H1 (cell line): ENCODE results near the gene STXBP6. TPM values are rescaled to one million over a fixed set of nuclear protein-coding genes. Genes with fewer than 3 reads are reported as not detected.

Experiments
- CTCF ChIA-PET: fragments of 300-600 bp; sonication (Branson Sonifier 250); formaldehyde crosslinking; loops from one replicate; lab custom pipeline; 2021; ENCODE audit not compliant: partially characterized antibody; lab: Charles Lee
- POLR2A ChIA-PET: fragments of 300-600 bp; sonication (Branson Sonifier 250); formaldehyde crosslinking; loops from one replicate; lab custom pipeline; 2021; ENCODE audit warnings: inconsistent platforms; ENCODE audit not compliant: partially characterized antibody; lab: Charles Lee
- DNase-seq, 2 experiments: peaks; one replicate each; pipeline versions ENCODE4 v3.0.0 to v3.0.0-alpha.2; 2010 to 2022; ENCODE audit warnings: low spot score in 2 of 2, low read depth in 1 of 2, mixed read lengths in 1 of 2
- FAIRE-seq: peaks from 2 replicates; lab custom pipeline; 2011; peaks lifted over from hg19 to GRCh38; lab: Jason Lieb, UNC
- H2AFZ ChIP-seq: 2 replicates; pipeline ENCODE4 v1.8.1; 2012; ENCODE audit warnings: low read length, inconsistent platforms
- H2AK5ac ChIP-seq: 2 replicates; pipeline ENCODE4 v1.6.1; 2013; ENCODE audit warnings: low read depth, low read length
- H2BK120ac ChIP-seq: replicated peaks from 2 replicates; pipeline ENCODE3; 2013; ENCODE audit warnings: low read depth, low read length, inconsistent platforms
- H2BK12ac ChIP-seq: 2 replicates; pipeline ENCODE4 v1.6.1; 2013; ENCODE audit warnings: low read depth, low read length
- H2BK15ac ChIP-seq: 2 replicates; pipeline ENCODE4 v1.6.1; 2013; ENCODE audit warnings: low read length
- H2BK20ac ChIP-seq: 2 replicates; pipeline ENCODE4 v1.6.1; 2013; ENCODE audit warnings: low read length
- H2BK5ac ChIP-seq: 2 replicates; pipeline ENCODE4 v1.6.1; 2013; ENCODE audit warnings: low read depth, low read length
- H3K14ac ChIP-seq: 2 replicates; pipeline ENCODE4 v1.6.1; 2013; ENCODE audit warnings: inconsistent platforms; ENCODE audit not compliant: insufficient read length
- H3K18ac ChIP-seq: 2 replicates; pipeline ENCODE4 v1.6.1; 2013; ENCODE audit warnings: low read length; ENCODE audit errors: extremely low read depth
- H3K23ac ChIP-seq: 2 replicates; pipeline ENCODE4 v1.6.1; 2013; ENCODE audit warnings: inconsistent platforms; ENCODE audit not compliant: insufficient read length
- H3K23me2 ChIP-seq: 2 replicates; pipeline ENCODE4 v1.6.1; 2013; ENCODE audit warnings: low read depth, low read length
- H3K27ac ChIP-seq: 2 replicates; pipeline ENCODE4 v1.6.1; 2011; ENCODE audit warnings: low read depth, low read length, inconsistent platforms
- H3K27me3 ChIP-seq, 4 experiments: replicated peaks in 1 of 4; 1 replicate in 1 of 4; 2 replicates in 3 of 4; pipeline versions ENCODE4 v1.6.1 to v1.8.1; 2011 to 2013; ENCODE audit warnings: low read length in 3 of 4, mild to moderate bottlenecking in 3 of 4, inconsistent platforms in 2 of 4, mixed read lengths in 2 of 4, moderate library complexity in 1 of 4; ENCODE audit not compliant: control insufficient read depth in 3 of 4, insufficient read depth in 3 of 4; ENCODE audit errors: extremely low read depth in 1 of 4
- H3K36me3 ChIP-seq, 4 experiments: 2 replicates each; pipeline versions ENCODE4 v1.6.1 to v1.8.1; 2011 to 2013; ENCODE audit warnings: mild to moderate bottlenecking in 4 of 4, low read length in 3 of 4, moderate library complexity in 2 of 4, control low read depth in 1 of 4, inconsistent platforms in 1 of 4; ENCODE audit not compliant: insufficient read depth in 4 of 4, control insufficient read depth in 2 of 4
- H3K4ac ChIP-seq: replicated peaks from 2 replicates; pipeline ENCODE3; 2013; ENCODE audit warnings: low read length, low read depth, mixed read lengths, inconsistent platforms; ENCODE audit not compliant: insufficient read length
- H3K4me1 ChIP-seq, 4 experiments: replicated peaks in 1 of 4; 1 replicate in 1 of 4; 2 replicates in 3 of 4; pipeline versions ENCODE4 v1.6.1 to v1.8.1; 2011 to 2013; ENCODE audit warnings: low read length in 3 of 4, inconsistent platforms in 2 of 4, mixed read lengths in 1 of 4; ENCODE audit not compliant: insufficient read depth in 4 of 4, control insufficient read depth in 3 of 4
- H3K4me2 ChIP-seq, 2 experiments: 2 replicates each; pipeline versions ENCODE4 v1.6.1 to v1.8.1; 2011 to 2013; ENCODE audit warnings: low read depth in 2 of 2, low read length in 2 of 2, control low read depth in 1 of 2, inconsistent platforms in 1 of 2, mild to moderate bottlenecking in 1 of 2; ENCODE audit not compliant: insufficient read depth in 1 of 2
- H3K4me3 ChIP-seq, 4 experiments: fragments of 200-600, 300-600 bp in 1 of 4; sonication (generic), shearing (Covaris generic), sonication (Bioruptor Twin) in 1 of 4; 2 replicates each; pipeline versions ENCODE4 v1.5.1 to v1.8.1; 2011 to 2016; ENCODE audit warnings: low read length in 4 of 4, low read depth in 3 of 4, control low read depth in 2 of 4, inconsistent platforms in 2 of 4, mild to moderate bottlenecking in 2 of 4, mixed read lengths in 1 of 4, moderate library complexity in 1 of 4; ENCODE audit not compliant: insufficient read depth in 2 of 4; ENCODE audit errors: extremely low read depth in 1 of 4
- H3K56ac ChIP-seq: replicated peaks from 2 replicates; pipeline ENCODE3; 2013; ENCODE audit warnings: low read depth, mild to moderate bottlenecking, mixed read lengths, low read length, inconsistent platforms; ENCODE audit not compliant: insufficient read length
- H3K79me1 ChIP-seq: 2 replicates; pipeline ENCODE4 v1.6.1; 2013; ENCODE audit warnings: low read depth, low read length, control low read depth
- H3K79me2 ChIP-seq, 2 experiments: 2 replicates each; pipeline versions ENCODE4 v1.6.1 to v1.8.1; 2012 to 2013; ENCODE audit warnings: low read length in 2 of 2, mild to moderate bottlenecking in 2 of 2, inconsistent platforms in 1 of 2; ENCODE audit not compliant: insufficient read depth in 2 of 2, control insufficient read depth in 1 of 2
- H3K9ac ChIP-seq, 4 experiments: replicated peaks in 1 of 4; 1 replicate in 1 of 4; 2 replicates in 3 of 4; pipeline versions ENCODE4 v1.6.1 to v1.8.1; 2011 to 2013; ENCODE audit warnings: low read depth in 3 of 4, low read length in 3 of 4, control low read depth in 2 of 4, mild to moderate bottlenecking in 2 of 4, moderate library complexity in 2 of 4, inconsistent platforms in 1 of 4; ENCODE audit errors: extremely low read depth in 1 of 4
- H3K9me3 ChIP-seq, 2 experiments: 2 replicates each; pipeline versions ENCODE4 v1.6.1 to v1.8.1; 2012 to 2013; ENCODE audit warnings: mild to moderate bottlenecking in 2 of 2, moderate library complexity in 2 of 2, control low read depth in 1 of 2, inconsistent platforms in 1 of 2, low read depth in 1 of 2, low read length in 1 of 2, mixed read lengths in 1 of 2; ENCODE audit not compliant: insufficient read depth in 2 of 2
- H4K20me1 ChIP-seq, 2 experiments: replicated peaks in 1 of 2; 2 replicates each; pipeline versions ENCODE3 to v1.8.1; 2011 to 2013; ENCODE audit warnings: inconsistent platforms in 2 of 2, low read length in 2 of 2, mild to moderate bottlenecking in 1 of 2; ENCODE audit not compliant: insufficient read depth in 2 of 2, control insufficient read depth in 1 of 2
- H4K5ac ChIP-seq: 2 replicates; pipeline ENCODE4 v1.6.1; 2013; ENCODE audit warnings: low read length, low read depth, mixed read lengths, inconsistent platforms; ENCODE audit not compliant: insufficient read length
- H4K8ac ChIP-seq: 2 replicates; pipeline ENCODE4 v1.8.0; 2013; ENCODE audit warnings: mild to moderate bottlenecking, moderate library complexity, low read length, inconsistent platforms; ENCODE audit not compliant: insufficient read depth; ENCODE audit errors: extremely low read depth
- H4K91ac ChIP-seq: replicated peaks from 2 replicates; pipeline ENCODE3; 2013; ENCODE audit warnings: low read length, mixed read lengths, inconsistent platforms; ENCODE audit not compliant: insufficient read length
- ASH2L ChIP-seq: fragments of 200-600, 300-600 bp; sonication (generic); IDR thresholded peaks from one replicate; pipeline ENCODE4 v1.7.1; 2017; ENCODE audit warnings: low read length
- BACH1 ChIP-seq: IDR thresholded peaks from 2 replicates; pipeline ENCODE4 v1.6.1; 2012; ENCODE audit warnings: low read length, improper control_type of control experiment
- BCL11A ChIP-seq, 2 experiments: IDR thresholded peaks; one replicate each; pipeline ENCODE4 v1.6.1; 2011; ENCODE audit warnings: low read depth in 2 of 2, low read length in 2 of 2, mild to moderate bottlenecking in 2 of 2
- MAX ChIP-seq: IDR thresholded peaks from 2 replicates; pipeline ENCODE4 v1.6.1; 2012; ENCODE audit warnings: inconsistent platforms
- NRF1 ChIP-seq: IDR thresholded peaks from 2 replicates; pipeline ENCODE4 v1.6.1; 2011; ENCODE audit warnings: mild to moderate bottlenecking, low read depth, low read length, improper control_type of control experiment
- POLR2A ChIP-seq, 2 experiments: IDR thresholded peaks; 1 replicate in 1 of 2; 2 replicates in 1 of 2; pipeline ENCODE4 v1.6.1; 2011; ENCODE audit warnings: low read depth in 2 of 2, low read length in 2 of 2, mild to moderate bottlenecking in 2 of 2; ENCODE audit errors: control extremely low read depth in 1 of 2
- ZNF274 ChIP-seq: IDR thresholded peaks from 2 replicates; pipeline ENCODE4 v1.7.0; 2012; ENCODE audit warnings: low read length, borderline replicate concordance; ENCODE audit errors: extremely low read depth
- WGBS, 2 experiments: shearing (Covaris generic) in 1 of 2; methylation state at CpG; one replicate each; pipeline versions ENCODE4 v1.1.6 to v1.1.7; 2013 to 2015; ENCODE audit warnings: low lambda C conversion rate in 2 of 2, mixed read lengths in 2 of 2, inconsistent platforms in 1 of 2, low coverage in 1 of 2, missing lambda C conversion rate in 1 of 2; ENCODE audit not compliant: insufficient replicate concordance in 2 of 2, insufficient coverage in 1 of 2, insufficient read length in 1 of 2; ENCODE audit errors: extremely low coverage in 1 of 2, missing lambda C conversion rate in 1 of 2; 5-methylcytosine and 5-hydroxymethylcytosine counted together
- polyA plus RNA-seq, 7 experiments: library from polyadenylated mRNA; depleted of rRNA in 3 of 7; stranded (reverse) in 5 of 7; unstranded in 2 of 7; fragments of >200 nt in 5 of 7; fragments of 200-250 nt in 2 of 7; gene quantifications; 1 replicate in 5 of 7; 2 replicates in 1 of 7; 4 replicates in 1 of 7; pipeline versions ENCODE4 v1.2.1 to v1.2.3, GENCODE V29; 2011 to 2013; ENCODE audit warnings: missing spikeins in 2 of 7, mixed read lengths in 2 of 7
- total RNA-seq: library from RNA; stranded (reverse); fragmentation: NEBNext Ultra II Directional; extraction: Animal tissue kit (Norgen Biotek cat#: 25700); gene quantifications from 2 replicates; pipeline ENCODE4 v1.2.1, GENCODE V29; 2021

STXBP6 gene
- total and polyA plus RNA-seq, 2 of the 8 experiments (the other 6 are each of a cell fraction or from before 2014, with no cell fraction given), result 9.4 to 18.1 TPM

DNA sequence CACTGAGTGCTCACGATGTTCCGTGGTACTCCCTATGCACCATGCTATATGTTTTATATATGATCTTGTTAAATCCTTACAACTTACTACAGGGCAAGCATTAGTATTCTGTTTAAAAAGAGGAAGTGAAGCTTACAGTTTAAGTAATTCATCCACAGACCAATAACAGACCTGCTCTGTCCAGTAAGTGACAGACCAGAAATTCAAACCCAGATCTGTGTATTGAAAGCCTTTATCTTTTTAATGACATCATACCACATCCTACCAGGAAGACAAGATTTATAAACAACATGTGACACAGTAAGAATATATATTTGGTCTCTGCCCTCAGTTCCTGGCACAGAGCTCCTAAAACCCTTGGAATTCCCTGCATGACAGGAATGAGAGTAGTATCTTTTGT lies 206.5 kb downstream of the STXBP6 start:
- FAIRE-seq (no peak), DNase-seq (no peak)
- no peak overlapping the region for H2AFZ ChIP-seq
- no peaks in the 10 kb centered on the region for H3K23me2 ChIP-seq
- no peak overlapping the region for H4K5ac ChIP-seq
- no peak overlapping the region for H3K18ac ChIP-seq
- no peak overlapping the region for H3K27ac ChIP-seq
- 100% methylated on average over 2 of the region's 2 CpGs; no CpG with 5 or more reads in 1 of the 2 experiments for WGBS, 2 experiments
- H2BK20ac ChIP-seq, result no peak overlapping the region
- H3K56ac ChIP-seq, result no peak overlapping the region
- H3K14ac ChIP-seq, result no peak overlapping the region
- no peak overlapping the region for H4K8ac ChIP-seq
- H4K20me1 ChIP-seq, result no peaks in the 10 kb centered on the region
- H3K36me3 ChIP-seq, result no peaks in the 10 kb centered on the region
- H2BK15ac ChIP-seq, result no peak overlapping the region
- H2BK5ac ChIP-seq, result no peak overlapping the region
- H2AK5ac ChIP-seq, result no peak overlapping the region
- H3K4ac ChIP-seq, result no peak overlapping the region
- H3K79me1 ChIP-seq, result no peaks in the 10 kb centered on the region
- H3K23ac ChIP-seq, result no peak overlapping the region
- no peaks in the 10 kb centered on the region for H3K9me3 ChIP-seq
- no peak overlapping the region for H3K4me2 ChIP-seq
- no peak overlapping the region for H3K9ac ChIP-seq
- no peak overlapping the region for H2BK120ac ChIP-seq
- peaks cover 0 to 4% (median 2%) of the 10 kb centered on the region in 4 experiments; a peak in 3 of 7 replicates for H3K4me1 ChIP-seq
- ChIA-PET CTCF (interaction anchor here (1.1 kb wide), 1 partner anchor 33 kb away, joined by 3 read pairs; no protein-coding TSS in a partner anchor), POLR2A (no interaction called here)
- H3K4me3 ChIP-seq, result no peak overlapping the region
- H3K79me2 ChIP-seq, result no peaks in the 10 kb centered on the region
- H3K27me3 ChIP-seq, result no peaks in the 10 kb centered on the region
- H2BK12ac ChIP-seq, result no peak overlapping the region
- no peak overlapping the region for H4K91ac ChIP-seq
- TF ChIP-seq BACH1 (no peak), POLR2A (IDR thresholded peaks at IDR 0.05; ENCODE audit: control extremely low read depth in 1 of 2, low read depth in 2 of 2, low read length in 2 of 2) (no peak), MAX (no peak), ZNF274 (no peak), BCL11A (IDR thresholded peaks at IDR 0.05; ENCODE audit: low read depth in 2 of 2, low read length in 2 of 2) (no peak), ASH2L (no peak), NRF1 (no peak)
